A549 (cell line): Measurements from ENCODE around the gene KMT2D. TPM values are rescaled to one million over a fixed set of nuclear protein-coding genes. Genes with fewer than 3 reads are reported as not detected.

Source experiments
- ATAC-seq, 2 experiments: fragments of 200-7000 bp in 1 of 2; fragments of >200 bp in 1 of 2; cut with Nextera tagmentation in 1 of 2; cut with Tn5 transposase in 1 of 2; 3 replicates each; pipeline versions ENCODE4 v1.8.0 to v1.9.1; 2018 to 2020; ENCODE audit warnings: mild to moderate bottlenecking in 1 of 2, moderate library complexity in 1 of 2
- CTCF ChIA-PET: fragments of 300-600 bp; sonication (Branson Sonifier 250); formaldehyde crosslinking; extraction: SDS; loops from one replicate; lab custom pipeline; 2021; ENCODE audit warnings: antibody characterized with exemption, inconsistent platforms; lab: Yijun Ruan, JAX
- POLR2A ChIA-PET: fragments of 350-600 bp; formaldehyde crosslinking; extraction: SDS; loops from one replicate; lab custom pipeline; 2021; ENCODE audit warnings: antibody characterized with exemption, inconsistent platforms; lab: Yijun Ruan, JAX
- DNase-seq, 2 experiments: peaks; one replicate each; pipeline versions ENCODE4 v3.0.0 to v3.0.0-alpha.2; 2011 to 2016; ENCODE audit warnings: low read depth in 1 of 2, low spot score in 1 of 2
- FAIRE-seq: peaks from 2 replicates; lab custom pipeline; 2011; peaks lifted over from hg19 to GRCh38; lab: Jason Lieb, UNC
- H3K27ac ChIP-seq, 2 experiments: fragments of >200 bp; sonication (Bioruptor Twin); formaldehyde crosslinking; 3 replicates each; pipeline ENCODE4 v1.5.1; 2016 to 2017
- H3K4me1 ChIP-seq: fragments of >200 bp; sonication (Bioruptor Twin); formaldehyde crosslinking; 3 replicates; pipeline ENCODE4 v1.6.1; 2016
- H3K4me2 ChIP-seq: fragments of >200 bp; sonication (Bioruptor Twin); formaldehyde crosslinking; 3 replicates; pipeline ENCODE4 v1.6.1; 2016
- H3K4me3 ChIP-seq: fragments of >200 bp; sonication (Bioruptor Twin); formaldehyde crosslinking; 3 replicates; pipeline ENCODE4 v1.5.1; 2016
- H3K9me3 ChIP-seq: fragments of >200 bp; sonication (Bioruptor Twin); formaldehyde crosslinking; 3 replicates; pipeline ENCODE4 v1.6.1; 2016
- ATOH8 ChIP-seq: fragments of 250-450 bp; sonication (Bioruptor Pico); IDR thresholded peaks from 2 replicates; pipeline ENCODE4 v1.5.0; 2020; ENCODE audit warnings: low read depth, mild to moderate bottlenecking, moderate library complexity
- BCL3 ChIP-seq: fragments of >200 bp; sonication (Bioruptor Twin); formaldehyde crosslinking; IDR thresholded peaks from 3 replicates; pipeline ENCODE4 v1.6.1; 2016
- BHLHE40 ChIP-seq: IDR thresholded peaks from 2 replicates; pipeline ENCODE4 v1.6.1; 2012; ENCODE audit warnings: low read depth, low read length, inconsistent platforms
- CBX2 ChIP-seq: fragments of 200-600 bp; sonication (generic); IDR thresholded peaks from 2 replicates; pipeline ENCODE4 v1.6.1; 2016; ENCODE audit warnings: low read depth, mild to moderate bottlenecking, borderline replicate concordance
- CBX8 ChIP-seq: fragments of 200-600 bp; sonication (generic); IDR thresholded peaks from 2 replicates; pipeline ENCODE4 v1.6.1; 2016
- CHD2 ChIP-seq: fragments of 150-350 bp; IDR thresholded peaks from 2 replicates; pipeline ENCODE4 v1.6.1; 2014; ENCODE audit warnings: low read length; ENCODE audit not compliant: partially characterized antibody
- EHF ChIP-seq: fragments of 250-450 bp; sonication (Bioruptor Pico); IDR thresholded peaks from 2 replicates; pipeline ENCODE4 v1.5.0; 2020; ENCODE audit warnings: mild to moderate bottlenecking
- ELK1 ChIP-seq: fragments of 150-350 bp; IDR thresholded peaks from 2 replicates; pipeline ENCODE4 v1.6.1; 2014; ENCODE audit warnings: low read depth, mild to moderate bottlenecking, low read length
- ESRRA ChIP-seq: fragments of 150-350 bp; IDR thresholded peaks from 2 replicates; pipeline ENCODE4 v1.6.1; 2014; ENCODE audit warnings: mild to moderate bottlenecking, low read length, borderline replicate concordance
- FOSB ChIP-seq: fragments of 250-450 bp; sonication (Bioruptor Pico); IDR thresholded peaks from 2 replicates; pipeline ENCODE4 v1.5.0; 2020; ENCODE audit warnings: mild to moderate bottlenecking, moderate library complexity
- FOSL2 ChIP-seq, 2 experiments: fragments of 450-650 bp in 1 of 2; fragments of >200 bp in 1 of 2; sonication (Bioruptor Twin) in 1 of 2; formaldehyde crosslinking; IDR thresholded peaks; 2 replicates each; pipeline versions ENCODE4 v1.5.0 to v1.6.1; 2016 to 2020; ENCODE audit warnings: mild to moderate bottlenecking in 1 of 2, moderate library complexity in 1 of 2
- HES2 ChIP-seq: fragments of >200 bp; sonication (Bioruptor Twin); formaldehyde crosslinking; IDR thresholded peaks from 2 replicates; pipeline ENCODE4 v1.6.1; 2016
- HOXA7 ChIP-seq: fragments of 250-450 bp; sonication (Bioruptor Pico); IDR thresholded peaks from 2 replicates; pipeline ENCODE4 v1.5.0; 2020; ENCODE audit warnings: mild to moderate bottlenecking, moderate library complexity
- HOXB13 ChIP-seq: fragments of 250-450 bp; sonication (Bioruptor Pico); IDR thresholded peaks from 2 replicates; pipeline ENCODE4 v1.5.0; 2020; ENCODE audit warnings: low read depth, mild to moderate bottlenecking, moderate library complexity
- HOXB5 ChIP-seq: fragments of 250-450 bp; sonication (Bioruptor Pico); IDR thresholded peaks from 2 replicates; pipeline ENCODE4 v1.5.0; 2020; ENCODE audit warnings: mild to moderate bottlenecking, moderate library complexity
- JUN ChIP-seq, 2 experiments: fragments of >200 bp; sonication (Bioruptor Twin); formaldehyde crosslinking; IDR thresholded peaks; 2 replicates in 1 of 2; 3 replicates in 1 of 2; pipeline ENCODE4 v1.6.1; 2016 to 2017
- JUNB ChIP-seq: fragments of >200 bp; sonication (Bioruptor Twin); formaldehyde crosslinking; IDR thresholded peaks from 2 replicates; pipeline ENCODE4 v1.6.1; 2016
- KDM5A ChIP-seq: fragments of 200-600 bp; sonication (generic); IDR thresholded peaks from 2 replicates; pipeline ENCODE4 v1.6.1; 2016; ENCODE audit warnings: antibody characterized with exemption, mild to moderate bottlenecking
- MAFK ChIP-seq: fragments of 450-650 bp; IDR thresholded peaks from 2 replicates; pipeline ENCODE4 v1.6.1; 2014; ENCODE audit not compliant: partially characterized antibody
- MAX ChIP-seq: IDR thresholded peaks from 2 replicates; pipeline ENCODE4 v1.6.1; 2012
- MYC ChIP-seq: IDR thresholded peaks from 2 replicates; pipeline ENCODE4 v1.6.1; 2012; ENCODE audit warnings: mild to moderate bottlenecking, inconsistent platforms, low read length, improper control_type of control experiment, borderline replicate concordance
- NPAS2 ChIP-seq: fragments of 250-450 bp; sonication (Bioruptor Pico); IDR thresholded peaks from 2 replicates; pipeline ENCODE4 v1.8.0; 2022; ENCODE audit warnings: mild to moderate bottlenecking, moderate library complexity, borderline replicate concordance
- NR3C1 ChIP-seq: fragments of >200 bp; sonication (Bioruptor Twin); formaldehyde crosslinking; IDR thresholded peaks from 3 replicates; pipeline ENCODE4 v1.6.1; 2017
- POLR2A ChIP-seq: IDR thresholded peaks from 2 replicates; pipeline ENCODE4 v1.6.1; 2012; ENCODE audit warnings: mild to moderate bottlenecking, low read length
- RARB ChIP-seq: fragments of 250-450 bp; sonication (Bioruptor Pico); IDR thresholded peaks from 2 replicates; pipeline ENCODE4 v1.8.0; 2021; ENCODE audit warnings: mild to moderate bottlenecking, moderate library complexity
- RFX5 ChIP-seq: fragments of 450-650 bp; IDR thresholded peaks from 2 replicates; pipeline ENCODE4 v1.7.1; 2014; ENCODE audit warnings: antibody characterized with exemption, mild to moderate bottlenecking, moderate library complexity
- SREBF2 ChIP-seq: fragments of 450-650 bp; IDR thresholded peaks from 2 replicates; pipeline ENCODE4 v1.6.1; 2014; ENCODE audit warnings: mild to moderate bottlenecking, moderate library complexity
- TFCP2L1 ChIP-seq: fragments of 250-450 bp; sonication (Bioruptor Pico); IDR thresholded peaks from 2 replicates; pipeline ENCODE4 v1.5.0; 2021; ENCODE audit warnings: mild to moderate bottlenecking
- TP53 ChIP-seq: fragments of 250-450 bp; sonication (Bioruptor Pico); IDR thresholded peaks from 2 replicates; pipeline ENCODE4 v1.5.0; 2021; ENCODE audit warnings: mild to moderate bottlenecking, moderate library complexity
- WGBS: methylation state at CpG from one replicate; pipeline ENCODE4 v1.1.6; 2017; ENCODE audit errors: missing lambda C conversion rate; 5-methylcytosine and 5-hydroxymethylcytosine counted together
- polyA plus RNA-seq, 4 experiments: library from polyadenylated mRNA; depleted of rRNA in 3 of 4; stranded (reverse); fragments of >200 nt; fragmentation: RNase III in 1 of 4; extraction: RNeasy Plus Mini Kit Qiagen cat#74134 plus additional on column Dnase treatment in 1 of 4; gene quantifications; 2 replicates in 3 of 4; 3 replicates in 1 of 4; pipeline ENCODE4 v1.2.3, GENCODE V29; 2011 to 2017
- TF ChIP-seq, protein P1 (sequence below): IDR thresholded peaks from 2 replicates; pipeline ENCODE4 v1.6.1; 2012; ENCODE audit warnings: low read depth, borderline replicate concordance
- TF ChIP-seq, protein P2 (sequence below): fragments of 250-450 bp; sonication (Bioruptor Pico); IDR thresholded peaks from 2 replicates; pipeline ENCODE4 v1.5.0; 2021; ENCODE audit warnings: mild to moderate bottlenecking, moderate library complexity, borderline replicate concordance

Gene KMT2D
- polyA plus RNA-seq, 2 of the 4 experiments (the other 2 are of a cell fraction), result 17.6 to 20.0 TPM

GRCh38 chr12:49094975-49095365 lies 34.4 kb upstream of the KMT2D start:
- ChIA-PET POLR2A (interaction anchor here (1.0 kb wide), 1 partner anchor 36 kb away, joined by 3 read pairs; no protein-coding TSS in a partner anchor), CTCF (interaction anchor here (0.8 to 11.5 kb wide), 9 partner anchors 13 to 253 kb away, joined by 3 to 166 read pairs (median 25); partner anchors contain the start of genes LMBR1L and TUBA1B)
- FAIRE-seq, result no peak
- TF ChIP-seq TP53 (CRISPR knock-in tag) (no peak), NR3C1 (no peak), EHF (CRISPR knock-in tag) (no peak), SREBF2 (no peak), JUN (IDR thresholded peaks at IDR 0.05) (no peak), HOXB13 (CRISPR knock-in tag) (no peak), JUNB (no peak), ESRRA (no peak), MAFK (no peak), RARB (CRISPR knock-in tag) (no peak), BCL3 (no peak), ATOH8 (CRISPR knock-in tag) (no peak), POLR2A (no peak), NPAS2 (CRISPR knock-in tag) (no peak), KDM5A (no peak), HES2 (no peak), RFX5 (no peak)
- TF ChIP-seq, protein P1, sequence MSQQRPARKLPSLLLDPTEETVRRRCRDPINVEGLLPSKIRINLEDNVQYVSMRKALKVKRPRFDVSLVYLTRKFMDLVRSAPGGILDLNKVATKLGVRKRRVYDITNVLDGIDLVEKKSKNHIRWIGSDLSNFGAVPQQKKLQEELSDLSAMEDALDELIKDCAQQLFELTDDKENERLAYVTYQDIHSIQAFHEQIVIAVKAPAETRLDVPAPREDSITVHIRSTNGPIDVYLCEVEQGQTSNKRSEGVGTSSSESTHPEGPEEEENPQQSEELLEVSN, result no peak
- TF ChIP-seq, protein P2, sequence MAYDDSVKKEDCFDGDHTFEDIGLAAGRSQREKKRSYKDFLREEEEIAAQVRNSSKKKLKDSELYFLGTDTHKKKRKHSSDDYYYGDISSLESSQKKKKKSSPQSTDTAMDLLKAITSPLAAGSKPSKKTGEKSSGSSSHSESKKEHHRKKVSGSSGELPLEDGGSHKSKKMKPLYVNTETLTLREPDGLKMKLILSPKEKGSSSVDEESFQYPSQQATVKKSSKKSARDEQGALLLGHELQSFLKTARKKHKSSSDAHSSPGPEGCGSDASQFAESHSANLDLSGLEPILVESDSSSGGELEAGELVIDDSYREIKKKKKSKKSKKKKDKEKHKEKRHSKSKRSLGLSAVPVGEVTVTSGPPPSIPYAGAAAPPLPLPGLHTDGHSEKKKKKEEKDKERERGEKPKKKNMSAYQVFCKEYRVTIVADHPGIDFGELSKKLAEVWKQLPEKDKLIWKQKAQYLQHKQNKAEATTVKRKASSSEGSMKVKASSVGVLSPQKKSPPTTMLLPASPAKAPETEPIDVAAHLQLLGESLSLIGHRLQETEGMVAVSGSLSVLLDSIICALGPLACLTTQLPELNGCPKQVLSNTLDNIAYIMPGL (CRISPR knock-in tag), result no peak
- ATAC-seq, result no peak
- H3K4me1 ChIP-seq, result peaks cover 17% of the 10 kb centered on the region; the same call in 2 of the 3 replicates
- H3K4me2 ChIP-seq, result peak overlapping the region; percentile 60
- no peak for DNase-seq
- no peaks in the 10 kb centered on the region for H3K9me3 ChIP-seq
- H3K4me3 ChIP-seq, result no peak overlapping the region
- no peak overlapping the region for H3K27ac ChIP-seq
- 75% methylated on average over 2 of the region's 2 CpGs for WGBS

DNA sequence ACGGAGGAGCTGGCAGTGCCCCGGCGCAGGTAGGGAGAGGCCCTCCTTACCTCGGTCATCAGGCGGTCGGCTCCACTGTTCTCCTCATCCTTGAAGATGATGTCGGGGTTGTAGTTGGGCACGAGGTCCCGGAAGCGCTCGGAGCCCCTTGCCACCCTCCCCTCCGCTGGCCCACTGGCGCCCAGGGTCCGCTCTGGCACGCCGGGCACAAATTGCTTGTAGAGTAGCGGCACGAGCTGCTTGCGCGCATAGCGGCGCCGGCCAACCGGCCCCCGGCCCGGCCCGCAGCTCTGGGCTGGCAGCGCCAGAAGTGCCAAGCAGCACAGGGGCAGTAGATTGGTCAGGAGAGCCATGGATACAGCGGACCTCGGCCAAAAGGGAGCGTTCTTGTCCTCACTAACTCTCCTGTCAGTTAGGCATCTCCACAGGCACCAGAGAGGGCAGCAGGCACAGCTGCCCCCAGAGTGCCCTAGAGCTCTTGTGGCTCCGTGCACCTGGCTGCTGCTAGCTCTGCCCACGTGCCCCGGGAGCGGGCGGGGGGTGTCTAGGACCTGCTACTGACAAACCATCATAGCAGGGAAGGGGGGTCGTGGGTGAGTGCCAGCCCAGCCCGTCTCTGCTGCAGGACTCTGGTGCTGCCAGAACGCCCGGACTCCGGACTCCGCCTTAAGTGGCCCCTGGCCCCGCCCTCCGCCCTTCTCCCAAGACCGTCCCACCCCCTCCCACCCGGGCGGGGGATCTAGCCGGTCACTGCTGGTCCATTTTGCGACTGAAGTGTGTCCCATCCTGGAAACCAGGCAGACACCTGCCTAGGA lies 33.8 kb upstream of the KMT2D start, which contains the start of gene DHH:
TSS of gene DHH (minus strand) at position 642 of the 815 bp plus-strand sequence. CDS start at position 353, 289 bp downstream.
- CTCF ChIA-PET, result interaction anchor here (0.8 to 11.5 kb wide), 11 partner anchors 13 to 253 kb away, joined by 3 to 166 read pairs (median 4); partner anchors contain the start of genes LMBR1L, RHEBL1 and TUBA1B
- DNase-seq, result no peak
- H3K9me3 ChIP-seq, result no peaks in the 10 kb centered on the region
- TF ChIP-seq HOXA7 (no peak), MYC (no peak), NPAS2 (CRISPR knock-in tag) (no peak), HES2 (no peak), FOSB (CRISPR knock-in tag) (no peak), MAX (no peak), FOSL2 (IDR thresholded peaks at IDR 0.05) (no peak), FOSL2 (CRISPR knock-in tag; IDR thresholded peaks at IDR 0.05) (no peak), NR3C1 (no peak), CBX2 (no peak), CBX8 (no peak), TFCP2L1 (CRISPR knock-in tag) (no peak), CHD2 (no peak), BHLHE40 (no peak), HOXB5 (CRISPR knock-in tag) (no peak), ELK1 (no peak)

More for the DNA sequence above, 33.8 kb upstream of the KMT2D start, which contains the start of gene DHH:
- Histone ChIP-seq H3K27ac (no peak within 1 kb of the TSS), H3K4me1 (peaks cover 17% of the 10 kb centered on the region; the same call in 2 of the 3 replicates), H3K4me2 (peak within 1 kb of the TSS; percentile 60), H3K4me3 (0 out of 3 replicates have a peak within 1 kb of the TSS, but pooled peaks have one; percentile 9)
- POLR2A ChIA-PET, result interaction anchor here (1.0 kb wide), 1 partner anchor 36 kb away, joined by 3 read pairs; no protein-coding TSS in a partner anchor
- FAIRE-seq, result no peak
- 57% methylated on average over 34 of the region's 49 CpGs for WGBS
- peak in 1 of 2 experiments; percentile 18; a peak in 3 of 6 replicates for ATAC-seq
